HG03558 (cell line): ENCODE measurements around the gene CRBN.
A peak's percentile ranks its signal among the peaks of the same experiment; 100 is the strongest.

Experiments used
- ATAC-seq: cut with Tn5 transposase; IDR thresholded peaks from one replicate; pipeline ENCODE4 v1.9.1; 2021; ENCODE audit warnings: moderate number of reproducible peaks; ENCODE audit not compliant: unreplicated experiment; ENCODE audit errors: extremely low read depth

Gene CRBN

GRCh38 chr3:3177861-3178497 is 1.5 kb downstream of the CRBN start:
- ATAC-seq: no peak

- no peak for ATAC-seq
Measured at GRCh38 chr3:3172627-3173026, 6.9 kb downstream of the CRBN start.

GRCh38 chr3:3170998-3171397 is 8.5 kb downstream of the CRBN start:
- ATAC-seq: no peak

GRCh38 chr3:3165650-3166049 is 13.8 kb downstream of the CRBN start:
- ATAC-seq: no peak

GRCh38 chr3:3165241-3165640 is 14.2 kb downstream of the CRBN start:
- no peak for ATAC-seq

GRCh38 chr3:3160826-3161225 is 18.7 kb downstream of the CRBN start:
- no peak for ATAC-seq

- no peak for ATAC-seq
Measured at GRCh38 chr3:3157484-3157883, 22.0 kb downstream of the CRBN start.

GRCh38 chr3:3154879-3155610 is 24.4 kb downstream of the CRBN start:
- ATAC-seq: no peak

- ATAC-seq: no peak
Measured at GRCh38 chr3:3151513-3151912, 28.0 kb downstream of the CRBN start.

GRCh38 chr3:3149560-3149959 is 29.9 kb downstream of the CRBN start:
- ATAC-seq: no peak

GRCh38 chr3:3145831-3146230 is 33.7 kb downstream of the CRBN start:
- ATAC-seq: no peak

- ATAC-seq: no peak
Measured at GRCh38 chr3:3141939-3142338, 37.6 kb downstream of the CRBN start.

- no peak for ATAC-seq
Measured at GRCh38 chr3:3137526-3137925, 42.0 kb downstream of the CRBN start.

- ATAC-seq: no peak
Measured at GRCh38 chr3:3134750-3135448, 44.6 kb downstream of the CRBN start.

GRCh38 chr3:3133500-3133899 is 46.0 kb downstream of the CRBN start:
- ATAC-seq: no peak

- ATAC-seq: no peak
Measured at GRCh38 chr3:3129579-3129978, 49.9 kb downstream of the CRBN start.

GRCh38 chr3:3127432-3128010 is 52.0 kb downstream of the CRBN start:
- ATAC-seq: no peak

GRCh38 chr3:3126477-3127431 is 52.7 kb downstream of the CRBN start, which contains the start of gene TRNT1:
TSS of gene TRNT1 (plus strand) at chr3:3126940. CDS start at chr3:3129041, 2,101 bp downstream.
- peak; percentile 87 for ATAC-seq

GRCh38 chr3:3125977-3126376 is 53.5 kb downstream of the CRBN start:
- ATAC-seq: no peak

GRCh38 chr3:3119393-3119851 is 60.1 kb downstream of the CRBN start:
- no peak for ATAC-seq
